ENCODE results near the gene ARX. TPM values are rescaled to one million over a fixed set of nuclear protein-coding genes. Genes with fewer than 3 reads are reported as not detected.

ARX gene
- total and polyA plus RNA-seq, 2 of the 8 experiments (the other 6 are each of a cell fraction or from before 2014, with no cell fraction given), result not detected

- TF ChIP-seq CHD7 (IDR thresholded peaks at IDR 0.05; ENCODE audit: insufficient replicate concordance, low read length) (no peak), RXRA (IDR thresholded peaks at IDR 0.05; ENCODE audit: insufficient read depth, low read depth, low read length) (no peak), CBX8 (IDR thresholded peaks at IDR 0.05; ENCODE audit: borderline replicate concordance, low read depth, low read length) (no peak), SAP30 (IDR thresholded peaks at IDR 0.05; ENCODE audit: insufficient read depth, insufficient replicate concordance, low read length) (no peak), SIRT6 (IDR thresholded peaks at IDR 0.05; ENCODE audit: low read length) (no peak), NANOG (IDR thresholded peaks at IDR 0.05; ENCODE audit: insufficient read depth, low read depth, low read length, poor library complexity, severe bottlenecking) (no peak), RBBP5 (IDR thresholded peaks at IDR 0.05; ENCODE audit: borderline replicate concordance, low read depth, low read length) (no peak), HDAC6 (IDR thresholded peaks at IDR 0.05; ENCODE audit: low read depth, low read length) (no peak), JUND (IDR thresholded peaks at IDR 0.05; ENCODE audit: low read length) (no peak), USF2 (IDR thresholded peaks at IDR 0.05; ENCODE audit: low read length) (no peak)
These were observed 27.4 kb upstream of the ARX start (continued) for GRCh38 chrX:25043192-25043591.
